ENCODE measurements around the gene NUTF2. TPM values are rescaled to one million over a fixed set of nuclear protein-coding genes. Genes with fewer than 3 reads are reported as not detected.

NUTF2 gene
- total and polyA plus RNA-seq, 2 of the 8 experiments (the other 6 are each of a cell fraction or from before 2014, with no cell fraction given) = 219 to 377 TPM

GRCh38 chr16:67842509-67843342 lies 4.0 kb upstream of the NUTF2 start (continued):
- TF ChIP-seq, protein P1, sequence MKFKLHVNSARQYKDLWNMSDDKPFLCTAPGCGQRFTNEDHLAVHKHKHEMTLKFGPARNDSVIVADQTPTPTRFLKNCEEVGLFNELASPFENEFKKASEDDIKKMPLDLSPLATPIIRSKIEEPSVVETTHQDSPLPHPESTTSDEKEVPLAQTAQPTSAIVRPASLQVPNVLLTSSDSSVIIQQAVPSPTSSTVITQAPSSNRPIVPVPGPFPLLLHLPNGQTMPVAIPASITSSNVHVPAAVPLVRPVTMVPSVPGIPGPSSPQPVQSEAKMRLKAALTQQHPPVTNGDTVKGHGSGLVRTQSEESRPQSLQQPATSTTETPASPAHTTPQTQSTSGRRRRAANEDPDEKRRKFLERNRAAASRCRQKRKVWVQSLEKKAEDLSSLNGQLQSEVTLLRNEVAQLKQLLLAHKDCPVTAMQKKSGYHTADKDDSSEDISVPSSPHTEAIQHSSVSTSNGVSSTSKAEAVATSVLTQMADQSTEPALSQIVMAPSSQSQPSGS (IDR thresholded peaks at IDR 0.05; ENCODE audit: low read length) = no peak
- TF ChIP-seq SIRT6 (IDR thresholded peaks at IDR 0.05; ENCODE audit: low read length) = no peak
- no peak for TF ChIP-seq JUN (IDR thresholded peaks at IDR 0.05; ENCODE audit: low read depth, low read length)
- TF ChIP-seq EZH2 (IDR thresholded peaks at IDR 0.05; ENCODE audit: low read depth, low read length, severe bottlenecking) = no peak
- TF ChIP-seq KDM1A (IDR thresholded peaks at IDR 0.05; ENCODE audit: borderline replicate concordance, low read length) = no peak
- TF ChIP-seq PHF8 (conservative IDR thresholded peaks at IDR 0.05; ENCODE audit: low read depth, low read length) = no peak
- no peak for TF ChIP-seq CEBPB (IDR thresholded peaks at IDR 0.05; ENCODE audit: low read depth, low read length)
- TF ChIP-seq JUND (IDR thresholded peaks at IDR 0.05; ENCODE audit: low read length) = no peak
- TF ChIP-seq RBBP5 (IDR thresholded peaks at IDR 0.05; ENCODE audit: borderline replicate concordance, low read depth, low read length) = no peak; the same call in 1 of the 2 replicates
- no peak for TF ChIP-seq TEAD4 (IDR thresholded peaks at IDR 0.05; ENCODE audit: low read depth, low read length)
- no peak for TF ChIP-seq NANOG (IDR thresholded peaks at IDR 0.05; ENCODE audit: insufficient read depth, low read depth, low read length, poor library complexity, severe bottlenecking)
- TF ChIP-seq RAD21 (IDR thresholded peaks at IDR 0.05 in 1 of 2, conservative IDR thresholded peaks at IDR 0.05 in 1 of 2; ENCODE audit: low read depth in 2 of 2, low read length in 2 of 2) = peak; percentile 17 to 34; a peak in 2 of 4 replicates
- TF ChIP-seq HDAC6 (IDR thresholded peaks at IDR 0.05; ENCODE audit: low read depth, low read length) = no peak
- no peak for TF ChIP-seq FOSL1 (IDR thresholded peaks at IDR 0.05; ENCODE audit: insufficient read depth, low read depth, low read length)
- no peak for TF ChIP-seq CTBP2 (IDR thresholded peaks at IDR 0.05; ENCODE audit: borderline replicate concordance, insufficient read depth, insufficient read length, low read length)
